ENCODE data around the gene CCDC6. TPM values are rescaled to one million over a fixed set of nuclear protein-coding genes. Genes with fewer than 3 reads are reported as not detected.
A peak's percentile ranks its signal among the peaks of the same experiment; 100 is the strongest.

Gene CCDC6
- total RNA-seq, 1 experiment from 2014 or later, result 58.4 TPM

DNA sequence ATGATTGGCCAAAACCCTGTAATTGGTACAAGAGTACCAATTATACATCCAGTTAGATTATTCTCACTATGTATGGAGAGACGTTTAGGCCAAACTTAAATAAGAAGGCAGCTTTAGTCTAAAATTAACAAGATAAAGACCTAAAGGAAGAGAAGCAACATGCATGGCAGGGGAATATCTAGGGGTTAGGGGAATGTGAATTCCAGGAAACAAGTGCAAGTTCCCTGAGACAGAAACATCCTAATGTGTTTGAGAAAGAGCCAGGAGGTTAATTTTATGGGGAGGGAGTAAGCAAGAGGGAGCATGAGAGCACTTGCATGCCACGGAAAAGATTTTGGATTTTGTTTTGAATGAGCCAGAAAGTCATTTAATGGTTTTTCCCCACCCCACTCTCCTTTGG lies 39.6 kb upstream of the CCDC6 start:
- H3K14ac ChIP-seq (ENCODE audit: insufficient read depth, low read length), result no peak overlapping the region
- H3K4ac ChIP-seq (ENCODE audit: low read depth, low read length), result no peak overlapping the region
- DNase-seq, result no peak
- H3K18ac ChIP-seq (ENCODE audit: insufficient read length, low read depth, low read length), result no peak overlapping the region
- no peak overlapping the region for H3K4me2 ChIP-seq (ENCODE audit: insufficient read depth, insufficient read length, low read length)
- Mint-ChIP-seq H3K36me3 (ENCODE audit: insufficient read depth in 1 of 3, low read depth in 3 of 3) (no peaks in the 10 kb centered on the region), H3K4me1 (peaks cover 22 to 23% of the 10 kb centered on the region in 2 experiments), H3K9me3 (no peaks in the 10 kb centered on the region), H3K27ac (peak overlapping the region in 2 of 3 experiments; percentile 36 to 46; a peak in 3 of 7 replicates), H3K27me3 (ENCODE audit: low read depth) (no peaks in the 10 kb centered on the region), H3K4me3 (0 out of 5 replicates have a peak overlapping the region, but pooled peaks of 1 of the 2 experiments have one; percentile 1)
- no peaks in the 10 kb centered on the region for H3K23me2 ChIP-seq (ENCODE audit: insufficient read length, low read depth, low read length, poor library complexity, severe bottlenecking)
- no peak overlapping the region for H2AFZ ChIP-seq (ENCODE audit: low read length)
- no peaks in the 10 kb centered on the region for H3K79me1 ChIP-seq (ENCODE audit: insufficient read depth, low read depth, low read length, poor library complexity, severe bottlenecking)
- H4K5ac ChIP-seq (ENCODE audit: insufficient read length, low read depth, low read length), result no peak overlapping the region
- H4K20me1 ChIP-seq (ENCODE audit: control insufficient read depth, insufficient read depth, insufficient read length), result no peaks in the 10 kb centered on the region
- no peak overlapping the region for H4K91ac ChIP-seq (ENCODE audit: insufficient read length, low read depth, low read length)
- H2BK12ac ChIP-seq (ENCODE audit: insufficient read length, low read depth, low read length), result no peak overlapping the region
- no peak overlapping the region for H3K56ac ChIP-seq (ENCODE audit: insufficient read length, low read depth, low read length)
- no peaks in the 10 kb centered on the region for H3K27me3 ChIP-seq (ENCODE audit: insufficient read depth, low read length)
- H2BK5ac ChIP-seq (ENCODE audit: insufficient read length, low read length), result no peak overlapping the region
- H4K8ac ChIP-seq (replicated peaks; ENCODE audit: insufficient read length, low read depth, low read length), result no peak overlapping the region
- no CpG with 5 or more reads among the region's 2 CpGs for WGBS (ENCODE audit: extremely low coverage, insufficient read length, low lambda C conversion rate)
- H2BK20ac ChIP-seq (ENCODE audit: low read depth, low read length, poor library complexity, severe bottlenecking), result no peak overlapping the region
- no peak overlapping the region for H2AK5ac ChIP-seq (ENCODE audit: insufficient read length, low read length)
- H3K23ac ChIP-seq (ENCODE audit: insufficient read length, low read depth, low read length), result no peak overlapping the region
- H3K27ac ChIP-seq (ENCODE audit: insufficient read length, low read depth, low read length), result no peak overlapping the region
- H2BK120ac ChIP-seq (ENCODE audit: low read depth, low read length, poor library complexity, severe bottlenecking), result no peak overlapping the region
- H3K9ac ChIP-seq (ENCODE audit: extremely low read depth, insufficient read length, low read length), result no peak overlapping the region
- H3K79me2 ChIP-seq (ENCODE audit: insufficient read depth, low read length), result no peaks in the 10 kb centered on the region
- no peaks in the 10 kb centered on the region for H3K9me3 ChIP-seq (ENCODE audit: control insufficient read depth, low read depth, low read length)
- no peak overlapping the region for H2BK15ac ChIP-seq (ENCODE audit: low read depth, low read length)
- TF ChIP-seq, protein P1, sequence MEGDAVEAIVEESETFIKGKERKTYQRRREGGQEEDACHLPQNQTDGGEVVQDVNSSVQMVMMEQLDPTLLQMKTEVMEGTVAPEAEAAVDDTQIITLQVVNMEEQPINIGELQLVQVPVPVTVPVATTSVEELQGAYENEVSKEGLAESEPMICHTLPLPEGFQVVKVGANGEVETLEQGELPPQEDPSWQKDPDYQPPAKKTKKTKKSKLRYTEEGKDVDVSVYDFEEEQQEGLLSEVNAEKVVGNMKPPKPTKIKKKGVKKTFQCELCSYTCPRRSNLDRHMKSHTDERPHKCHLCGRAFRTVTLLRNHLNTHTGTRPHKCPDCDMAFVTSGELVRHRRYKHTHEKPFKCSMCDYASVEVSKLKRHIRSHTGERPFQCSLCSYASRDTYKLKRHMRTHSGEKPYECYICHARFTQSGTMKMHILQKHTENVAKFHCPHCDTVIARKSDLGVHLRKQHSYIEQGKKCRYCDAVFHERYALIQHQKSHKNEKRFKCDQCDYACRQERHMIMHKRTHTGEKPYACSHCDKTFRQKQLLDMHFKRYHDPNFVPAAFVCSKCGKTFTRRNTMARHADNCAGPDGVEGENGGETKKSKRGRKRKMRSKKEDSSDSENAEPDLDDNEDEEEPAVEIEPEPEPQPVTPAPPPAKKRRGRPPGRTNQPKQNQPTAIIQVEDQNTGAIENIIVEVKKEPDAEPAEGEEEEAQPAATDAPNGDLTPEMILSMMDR (conservative IDR thresholded peaks at IDR 0.05), result no peak
- peaks cover 7% of the 10 kb centered on the region; the same call in 1 of the 2 replicates for H3K4me1 ChIP-seq (ENCODE audit: insufficient read depth, low read length)
- H3T11ph ChIP-seq (ENCODE audit: low read length), result no peak overlapping the region
